Activated CD8-positive, alpha-beta T cell treated with anti-CD3 and anti-CD28 coated beads for 36 hours (primary cell): ENCODE measurements around the gene ANKRD10. TPM values are rescaled to one million over a fixed set of nuclear protein-coding genes. Genes with fewer than 3 reads are reported as not detected.

Source experiments
- ATAC-seq: fragments of 200-7000 bp; cut with Tn5 transposase; one replicate; pipeline ENCODE4 v1.10.0; 2021; ENCODE audit warnings: mild to moderate bottlenecking, moderate library complexity
- CTCF ChIA-PET: fragments of 350-600 bp; sonication (Branson Sonifier 250); formaldehyde crosslinking; loops from one replicate; lab custom pipeline; 2021; ENCODE audit warnings: antibody characterized with exemption; lab: Charles Lee
- POLR2A ChIA-PET: fragments of 350-600 bp; sonication (Branson Sonifier 250); formaldehyde crosslinking; loops from one replicate; lab custom pipeline; 2021; ENCODE audit warnings: antibody characterized with exemption; lab: Charles Lee
- DNase-seq: peaks from one replicate; pipeline ENCODE4 v3.0.0-alpha.2; 2020
- H3K27ac Mint-ChIP-seq: one replicate; pipeline ENCODE4 v1.8.0; 2021; ENCODE audit warnings: mild to moderate bottlenecking, mixed read lengths
- H3K27me3 Mint-ChIP-seq: one replicate; pipeline ENCODE4 v1.8.0; 2021; ENCODE audit warnings: mixed read lengths
- H3K36me3 Mint-ChIP-seq: one replicate; pipeline ENCODE4 v1.8.0; 2021; ENCODE audit warnings: low read depth, mixed read lengths
- H3K4me1 Mint-ChIP-seq: one replicate; pipeline ENCODE4 v1.8.0; 2021; ENCODE audit warnings: low read depth, mixed read lengths
- H3K4me3 Mint-ChIP-seq: one replicate; pipeline ENCODE4 v1.8.0; 2021; ENCODE audit warnings: mild to moderate bottlenecking, moderate library complexity, mixed read lengths
- H3K9me3 Mint-ChIP-seq: one replicate; pipeline ENCODE4 v1.8.0; 2021; ENCODE audit warnings: mixed read lengths
- intact Hi-C: fragments of 100-400 bp; cut with micrococcal nuclease; formaldehyde crosslinking; loops from one replicate; pipeline ENCODE4 v1.10.0; 2022
- total RNA-seq, 2 experiments: library from RNA; stranded (reverse); gene quantifications; one replicate each; pipeline ENCODE4 v1.2.3, GENCODE V29; 2021
- TF ChIP-seq, protein P1 (sequence below): fragments of 200-600 bp; IDR thresholded peaks from one replicate; pipeline ENCODE4 v1.8.0; 2022; ENCODE audit warnings: antibody characterized with exemption, mild to moderate bottlenecking

The ANKRD10 gene
- total RNA-seq, 2 experiments from 2014 or later: 81.6 to 86.1 TPM

DNA sequence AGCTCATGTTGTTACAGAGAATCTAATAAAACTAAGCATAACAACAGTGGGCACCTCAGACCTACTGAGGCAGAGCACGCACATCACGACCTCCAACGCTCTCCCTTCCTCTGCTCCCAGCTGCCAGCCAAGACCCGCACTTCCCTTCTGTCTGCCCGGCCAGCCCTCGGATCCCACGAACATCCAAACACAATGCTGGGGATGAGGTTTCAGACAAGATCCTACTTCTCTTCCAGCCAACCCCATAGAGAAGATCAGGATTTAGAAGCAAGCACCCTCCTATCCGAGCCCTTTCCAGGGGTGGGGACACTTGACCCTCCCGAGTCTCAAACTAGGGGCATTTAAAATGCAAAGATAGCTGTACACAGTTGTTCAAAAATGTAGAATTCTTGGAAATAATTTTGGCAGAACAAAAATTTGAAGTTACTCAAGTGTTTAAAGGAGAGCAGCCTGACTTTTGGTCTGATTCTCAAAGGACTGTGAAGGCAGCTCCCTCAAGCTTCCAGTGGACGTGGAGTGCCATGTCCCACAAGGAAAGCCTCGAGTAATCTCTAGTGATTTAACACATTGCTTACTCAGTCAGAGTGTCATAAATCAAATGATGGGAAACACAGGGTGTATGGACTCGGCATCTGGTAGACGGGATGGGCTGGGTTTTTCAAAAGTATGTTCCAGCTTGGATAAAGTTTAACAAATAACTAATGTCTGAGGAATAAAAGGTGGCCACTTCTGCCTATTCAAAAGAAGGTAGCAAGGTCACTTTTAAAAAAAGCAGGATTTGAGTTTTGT, 32.8 kb downstream of the ANKRD10 start:
- POLR2A ChIA-PET: interaction anchor here (0.6 to 2.9 kb wide), 4 partner anchors 11 to 176 kb away, joined by 3 to 11 read pairs (median 6); no protein-coding TSS in a partner anchor
- H3K4me3 Mint-ChIP-seq: no peak overlapping the region
- H3K4me1 Mint-ChIP-seq: peaks cover 7% of the 10 kb centered on the region
- intact Hi-C loops: no loop called here
- H3K36me3 Mint-ChIP-seq: no peaks in the 10 kb centered on the region
- no peak overlapping the region for H3K27ac Mint-ChIP-seq
- H3K27me3 Mint-ChIP-seq: no peaks in the 10 kb centered on the region
- ATAC-seq: no peak
- no peaks in the 10 kb centered on the region for H3K9me3 Mint-ChIP-seq
- CTCF ChIA-PET: interaction anchor here (0.8 to 1.1 kb wide), 2 partner anchors 13 to 26 kb away, joined by 3 read pairs; no protein-coding TSS in a partner anchor
- DNase-seq: no peak
- TF ChIP-seq, protein P1, sequence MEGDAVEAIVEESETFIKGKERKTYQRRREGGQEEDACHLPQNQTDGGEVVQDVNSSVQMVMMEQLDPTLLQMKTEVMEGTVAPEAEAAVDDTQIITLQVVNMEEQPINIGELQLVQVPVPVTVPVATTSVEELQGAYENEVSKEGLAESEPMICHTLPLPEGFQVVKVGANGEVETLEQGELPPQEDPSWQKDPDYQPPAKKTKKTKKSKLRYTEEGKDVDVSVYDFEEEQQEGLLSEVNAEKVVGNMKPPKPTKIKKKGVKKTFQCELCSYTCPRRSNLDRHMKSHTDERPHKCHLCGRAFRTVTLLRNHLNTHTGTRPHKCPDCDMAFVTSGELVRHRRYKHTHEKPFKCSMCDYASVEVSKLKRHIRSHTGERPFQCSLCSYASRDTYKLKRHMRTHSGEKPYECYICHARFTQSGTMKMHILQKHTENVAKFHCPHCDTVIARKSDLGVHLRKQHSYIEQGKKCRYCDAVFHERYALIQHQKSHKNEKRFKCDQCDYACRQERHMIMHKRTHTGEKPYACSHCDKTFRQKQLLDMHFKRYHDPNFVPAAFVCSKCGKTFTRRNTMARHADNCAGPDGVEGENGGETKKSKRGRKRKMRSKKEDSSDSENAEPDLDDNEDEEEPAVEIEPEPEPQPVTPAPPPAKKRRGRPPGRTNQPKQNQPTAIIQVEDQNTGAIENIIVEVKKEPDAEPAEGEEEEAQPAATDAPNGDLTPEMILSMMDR: no peak

DNA sequence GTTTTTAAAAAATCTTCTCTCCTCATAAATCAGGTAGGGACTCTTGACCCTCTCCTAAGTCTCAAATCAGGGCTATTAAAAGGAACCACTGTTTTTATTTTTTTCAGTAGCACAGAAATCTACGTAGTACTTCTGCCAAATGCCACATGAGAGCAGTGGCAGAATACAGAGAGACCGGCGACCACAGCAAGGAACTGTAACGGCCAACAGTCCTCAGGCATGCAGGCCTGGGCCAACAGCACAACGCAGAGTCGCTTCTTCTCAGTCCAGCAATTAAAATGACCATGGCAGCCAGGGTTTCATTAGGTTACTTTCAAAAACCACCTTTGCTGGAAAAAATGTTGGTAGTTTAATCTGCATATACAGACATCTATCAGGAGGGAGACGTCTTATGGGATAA, 34.2 kb downstream of the ANKRD10 start:
- DNase-seq (no peak), ATAC-seq (no peak)
- Mint-ChIP-seq H3K9me3 (no peaks in the 10 kb centered on the region), H3K4me1 (peaks cover 7% of the 10 kb centered on the region), H3K27ac (no peak overlapping the region), H3K36me3 (no peaks in the 10 kb centered on the region), H3K4me3 (no peak overlapping the region), H3K27me3 (no peaks in the 10 kb centered on the region)
- CTCF ChIA-PET: interaction anchor here (0.8 kb wide), 1 partner anchor 22 kb away, joined by 4 read pairs; no protein-coding TSS in a partner anchor
- POLR2A ChIA-PET: no interaction called here
- TF ChIP-seq, protein P1: no peak
- intact Hi-C loops: no loop called here

DNA sequence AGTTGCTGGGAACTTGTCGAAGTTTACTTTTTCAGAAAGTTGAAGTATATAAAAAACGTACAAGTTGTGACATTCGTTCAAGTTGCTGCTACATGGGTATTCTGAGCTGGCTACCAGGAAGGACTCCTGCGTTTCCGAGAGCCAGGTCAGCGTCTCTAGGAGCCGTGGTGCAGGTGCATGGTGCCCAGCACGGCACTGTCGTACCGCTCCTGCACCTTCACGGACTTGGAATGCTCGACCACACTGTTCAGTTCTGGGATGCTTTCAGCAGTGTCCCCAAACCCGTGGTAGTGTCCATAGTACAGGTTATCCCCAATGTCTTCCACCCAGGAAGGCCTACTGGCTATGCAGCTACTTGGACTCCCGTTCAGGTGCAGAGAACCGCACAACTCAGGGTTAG, 35.4 kb downstream of the ANKRD10 start:
- ATAC-seq: no peak
- intact Hi-C loops: no loop called here
- TF ChIP-seq, protein P1: no peak
- no peak for DNase-seq
- no peak overlapping the region for H3K4me3 Mint-ChIP-seq
- peaks cover 9% of the 10 kb centered on the region for H3K4me1 Mint-ChIP-seq
- ChIA-PET CTCF (interaction anchor here (0.8 kb wide), 1 partner anchor 23 kb away, joined by 4 read pairs; no protein-coding TSS in a partner anchor), POLR2A (no interaction called here)
- H3K9me3 Mint-ChIP-seq: no peaks in the 10 kb centered on the region
- no peaks in the 10 kb centered on the region for H3K36me3 Mint-ChIP-seq
- no peak overlapping the region for H3K27ac Mint-ChIP-seq
- no peaks in the 10 kb centered on the region for H3K27me3 Mint-ChIP-seq

DNA sequence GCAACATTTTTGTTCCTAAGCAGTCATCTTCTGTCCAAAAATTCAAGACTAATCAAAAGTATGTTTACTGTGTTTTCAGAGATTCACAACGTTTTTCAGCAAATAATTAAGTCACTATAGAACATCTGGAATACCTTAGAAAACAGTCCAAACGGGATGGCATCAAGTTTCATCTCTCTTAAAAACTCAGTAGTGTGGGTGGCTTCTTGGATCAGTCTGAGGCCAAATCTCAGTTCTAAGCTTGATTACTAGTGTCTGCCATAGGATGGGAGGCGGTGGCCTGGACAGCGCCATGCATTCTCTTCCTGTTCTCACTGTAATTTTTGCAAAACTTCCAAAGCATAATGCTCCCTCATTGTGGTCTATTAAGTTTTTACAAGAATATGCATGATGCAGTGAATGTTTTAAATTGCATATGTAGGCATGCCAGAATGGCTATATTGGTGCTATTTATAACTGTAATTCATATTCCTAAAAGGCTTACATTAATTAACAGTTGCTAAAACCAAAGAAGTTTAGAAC, 37.1 kb downstream of the ANKRD10 start:
- TF ChIP-seq, protein P1: no peak
- Mint-ChIP-seq H3K27me3 (peaks cover 4% of the 10 kb centered on the region), H3K9me3 (no peaks in the 10 kb centered on the region), H3K27ac (no peak overlapping the region), H3K4me3 (no peak overlapping the region), H3K36me3 (no peaks in the 10 kb centered on the region), H3K4me1 (peaks cover 7% of the 10 kb centered on the region)
- CTCF ChIA-PET: no interaction called here
- ATAC-seq (no peak), DNase-seq (no peak)
- POLR2A ChIA-PET: no interaction called here
- intact Hi-C loops: no loop called here

DNA sequence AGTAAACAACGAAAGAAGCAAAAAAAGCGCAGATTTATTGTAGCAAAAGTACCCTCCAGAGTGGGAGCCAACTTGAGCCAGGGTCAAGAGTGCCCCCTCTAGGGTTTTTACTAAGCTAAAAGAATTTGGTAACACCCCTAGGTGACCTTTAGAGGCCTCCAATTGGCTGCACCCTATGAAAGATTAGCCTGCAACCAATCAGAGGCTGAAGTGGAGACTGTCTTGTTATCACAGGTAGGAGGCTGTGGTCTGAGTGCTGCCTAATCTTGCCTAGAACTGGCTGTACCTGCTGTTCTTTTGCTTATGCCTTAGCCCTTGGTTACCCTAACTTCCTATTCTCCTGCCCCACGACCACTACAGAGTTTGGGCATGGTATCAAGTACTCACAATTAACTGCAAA, 38.3 kb downstream of the ANKRD10 start:
- Mint-ChIP-seq H3K9me3 (no peaks in the 10 kb centered on the region), H3K36me3 (no peaks in the 10 kb centered on the region), H3K4me3 (no peak overlapping the region), H3K4me1 (peaks cover 7% of the 10 kb centered on the region), H3K27ac (no peak overlapping the region), H3K27me3 (peaks cover 4% of the 10 kb centered on the region)
- ATAC-seq (no peak), DNase-seq (no peak)
- ChIA-PET CTCF (no interaction called here), POLR2A (interaction anchor here (1.0 kb wide), 1 partner anchor 10 kb away, joined by 3 read pairs; no protein-coding TSS in a partner anchor)
- intact Hi-C loops: no loop called here
- TF ChIP-seq, protein P1: no peak
